A172 (cell line): Measurements from ENCODE around the gene USP22. TPM values are rescaled to one million over a fixed set of nuclear protein-coding genes. Genes with fewer than 3 reads are reported as not detected.

Source experiments
- DNase-seq: peaks from one replicate; pipeline ENCODE4 v3.0.0-alpha.2; 2015; ENCODE audit warnings: low spot score
- total RNA-seq: library from RNA; depleted of rRNA; stranded (reverse); fragments of >200 nt; shearing (Covaris generic); gene quantifications from 2 replicates; pipeline ENCODE4 v1.2.3, GENCODE V29; 2014

Gene USP22
- total RNA-seq, 1 experiment from 2014 or later: 184 TPM

GRCh38 chr17:21021208-21021803 is 21.5 kb downstream of the USP22 start:
- no peak for DNase-seq

GRCh38 chr17:21020622-21021021 is 22.2 kb downstream of the USP22 start:
- DNase-seq: no peak

- DNase-seq: no peak
Observed at GRCh38 chr17:21019976-21020586, 22.7 kb downstream of the USP22 start.

GRCh38 chr17:21018894-21019293 is 23.9 kb downstream of the USP22 start:
- no peak for DNase-seq

- no peak for DNase-seq
Observed at GRCh38 chr17:21017861-21018260, 24.9 kb downstream of the USP22 start.

- no peak for DNase-seq
Observed at GRCh38 chr17:21017256-21017655, 25.6 kb downstream of the USP22 start.

GRCh38 chr17:21016826-21017225 is 26.0 kb downstream of the USP22 start:
- DNase-seq: no peak

GRCh38 chr17:21015564-21015963 is 27.2 kb downstream of the USP22 start:
- no peak for DNase-seq

- DNase-seq: no peak
Observed at GRCh38 chr17:21014498-21014897, 28.3 kb downstream of the USP22 start.

- DNase-seq: no peak
Observed at GRCh38 chr17:21013983-21014382, 28.8 kb downstream of the USP22 start.

- DNase-seq: no peak
Observed at GRCh38 chr17:21012736-21013135, 30.1 kb downstream of the USP22 start.

- no peak for DNase-seq
Observed at GRCh38 chr17:21010705-21011596, 31.9 kb downstream of the USP22 start.

- no peak for DNase-seq
Observed at GRCh38 chr17:21008992-21009671, 33.7 kb downstream of the USP22 start.

- no peak for DNase-seq
Observed at GRCh38 chr17:21008160-21008915, 34.5 kb downstream of the USP22 start.

- DNase-seq: no peak
Observed at GRCh38 chr17:21007646-21008045, 35.2 kb downstream of the USP22 start.

GRCh38 chr17:21005803-21006202 is 37.0 kb downstream of the USP22 start:
- DNase-seq: no peak

GRCh38 chr17:21005367-21005766 is 37.4 kb downstream of the USP22 start:
- no peak for DNase-seq

GRCh38 chr17:21004016-21004930 is 38.5 kb downstream of the USP22 start:
- no peak for DNase-seq

- no peak for DNase-seq
Observed at GRCh38 chr17:21003007-21003621, 39.7 kb downstream of the USP22 start.
